CD4-positive, alpha-beta T cell treated with Interleukin-21 for 1 hour (primary cell): ENCODE measurements around the gene SYNPO2.
"Not testable (repeated sequence)": the region's sequence is repeated elsewhere in the genome, so short reads cannot be mapped to it uniquely, and the experiment has no call there.

Experiments used
- DNase-seq: peaks from one replicate; pipeline ENCODE4 v3.0.0-alpha.2; 2020

SYNPO2 gene

DNA sequence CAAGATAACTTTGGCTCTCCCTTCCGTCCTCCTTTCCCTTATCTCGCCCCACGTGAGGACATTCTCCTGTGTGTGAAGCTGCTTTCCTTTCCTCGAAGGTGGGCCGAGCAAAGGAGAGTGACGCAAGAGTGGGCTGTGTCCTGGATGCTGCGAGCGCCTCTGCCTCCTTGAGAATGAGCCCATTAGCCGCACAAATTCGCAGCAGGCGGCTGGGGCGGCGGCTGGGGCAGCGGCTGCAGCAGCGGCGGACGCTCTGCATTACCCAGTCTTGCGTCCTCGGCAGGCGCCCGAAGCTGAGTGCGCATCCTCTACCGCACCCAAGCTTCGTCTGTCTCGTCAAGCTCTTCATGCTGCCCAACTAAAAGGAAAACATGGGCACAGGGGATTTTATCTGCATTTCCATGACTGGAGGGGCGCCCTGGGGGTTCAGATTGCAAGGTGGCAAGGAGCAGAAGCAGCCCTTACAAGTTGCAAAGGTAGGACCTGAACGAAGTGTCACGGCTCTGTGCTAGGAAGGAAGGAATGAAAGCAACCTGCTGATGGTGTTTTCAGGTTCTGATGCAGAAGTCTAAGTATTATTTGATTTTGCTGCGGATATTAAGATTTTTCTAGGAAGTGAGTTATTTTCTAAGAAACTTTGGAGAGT lies at the start of gene SYNPO2:
Gene SYNPO2, plus strand, starts transcription at position 189 of the 646 bp plus-strand sequence. Its CDS starts 183 bp downstream, at position 372.
- peak; percentile 4 for DNase-seq

DNA sequence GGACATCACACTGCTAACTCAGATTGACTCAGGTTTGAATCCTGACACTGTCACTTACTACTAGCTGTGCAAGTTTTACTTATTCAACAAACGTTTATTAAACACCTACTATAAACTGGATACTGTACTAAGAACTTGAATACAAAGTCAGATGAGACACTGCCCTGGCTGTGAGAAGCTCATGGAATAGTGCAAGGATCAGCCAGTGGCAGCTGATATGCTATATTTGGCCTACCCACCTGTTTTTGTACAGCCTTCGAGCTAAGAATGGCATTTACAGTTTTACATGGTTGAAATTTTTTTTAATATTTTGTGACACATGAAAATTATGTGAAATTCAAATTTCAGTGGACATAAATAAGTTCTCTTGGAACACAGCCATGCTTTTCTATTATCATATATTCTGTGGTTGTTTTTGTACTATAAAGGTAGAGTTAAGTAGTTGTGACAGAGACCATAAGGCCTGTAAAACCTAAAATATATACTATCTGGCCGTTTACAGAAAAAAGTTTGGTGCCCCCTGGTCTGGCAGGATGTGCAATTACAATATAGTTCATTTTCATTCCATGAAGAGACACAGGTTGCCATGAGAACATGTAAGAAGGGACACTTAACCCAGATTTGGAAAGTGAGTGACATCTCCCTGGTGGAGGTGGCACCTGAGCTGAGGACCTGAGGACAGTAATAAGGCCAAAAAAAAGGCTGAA lies 49.3 kb upstream of the SYNPO2 start:
- DNase-seq, result no peak

DNA sequence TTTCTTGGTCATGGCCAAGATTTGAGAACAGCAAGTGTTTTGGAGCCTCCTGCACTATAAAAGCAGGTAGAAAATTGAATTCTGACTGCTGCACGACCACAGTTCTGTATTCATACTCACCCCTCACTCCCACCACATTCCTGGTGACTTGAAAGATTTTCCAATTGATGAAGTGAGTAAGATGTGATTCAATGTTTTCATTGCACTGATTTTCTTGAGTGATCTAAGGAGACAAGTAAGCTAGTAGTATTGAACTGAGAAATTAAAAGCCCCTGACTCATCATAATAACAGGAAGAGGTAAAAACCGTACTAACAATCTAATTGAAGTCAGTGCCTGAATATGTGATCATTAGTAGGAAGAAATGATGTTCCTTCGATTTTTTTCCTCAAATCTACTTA lies 46.6 kb upstream of the SYNPO2 start:
- no peak for DNase-seq

DNA sequence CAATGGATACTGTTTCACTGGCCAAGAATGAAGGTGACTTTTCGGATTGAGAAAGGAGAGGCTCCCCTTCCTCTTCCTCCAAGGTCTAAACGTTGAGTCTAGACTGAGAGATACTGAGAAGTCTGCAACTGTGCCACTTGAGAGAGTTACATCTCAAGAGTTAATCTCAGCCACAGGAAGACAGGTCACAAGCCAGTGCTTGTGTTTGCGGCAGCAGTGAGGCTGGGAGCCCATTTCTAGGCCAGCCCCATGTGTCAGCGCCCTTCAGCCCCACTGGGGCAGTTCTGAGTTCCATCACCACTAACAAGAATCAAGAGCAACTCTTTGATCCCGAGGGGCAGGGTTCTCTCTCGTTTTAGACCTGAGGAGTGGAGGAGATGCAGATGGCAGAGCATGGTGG lies 45.4 kb upstream of the SYNPO2 start:
- DNase-seq, result no peak

DNA sequence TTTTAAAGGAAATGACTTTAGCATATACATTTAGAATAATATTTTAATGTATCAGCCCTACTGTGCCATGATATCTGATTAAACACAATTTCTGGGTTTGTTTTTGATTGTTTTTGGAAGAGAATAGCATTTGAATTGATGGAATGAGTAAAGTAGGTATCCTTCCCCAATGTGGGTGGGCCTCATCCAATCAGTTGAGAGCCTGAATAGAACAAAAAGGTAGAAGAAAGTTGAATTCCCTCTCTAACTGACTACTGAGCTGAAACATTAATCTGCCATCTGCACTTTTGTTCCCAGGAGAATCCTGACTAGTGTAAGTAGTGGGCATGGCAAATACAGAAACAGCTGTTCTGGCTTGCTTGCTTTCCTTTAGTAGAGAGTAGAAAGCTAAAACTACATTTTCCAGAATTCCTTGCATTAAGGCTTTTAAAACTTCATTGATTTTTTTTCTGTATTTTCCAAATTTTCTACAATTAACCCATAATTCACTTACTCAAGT lies 43.1 kb upstream of the SYNPO2 start:
- no peak for DNase-seq

GRCh38 chr4:118846979-118847378 lies 41.7 kb upstream of the SYNPO2 start:
- no peak for DNase-seq

DNA sequence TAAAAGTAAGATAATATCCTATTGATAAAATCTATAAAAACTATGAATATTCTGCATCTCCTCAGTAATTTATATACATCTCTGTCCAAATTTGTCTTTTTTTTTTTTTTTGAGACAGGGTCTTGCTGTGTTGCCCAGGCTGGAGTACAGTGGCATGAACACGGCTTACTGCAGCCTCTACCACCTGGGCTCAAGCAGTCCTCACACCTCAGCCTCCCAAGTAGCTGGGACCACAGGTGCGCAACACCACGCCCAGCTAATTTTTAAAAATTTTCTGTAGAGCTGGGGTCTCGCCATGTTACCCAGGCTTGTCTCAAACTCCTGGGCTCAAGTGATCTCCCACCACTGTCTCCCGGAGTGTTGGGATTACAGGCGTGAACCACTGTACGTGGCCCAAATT lies 40.4 kb upstream of the SYNPO2 start:
- no peak for DNase-seq

DNA sequence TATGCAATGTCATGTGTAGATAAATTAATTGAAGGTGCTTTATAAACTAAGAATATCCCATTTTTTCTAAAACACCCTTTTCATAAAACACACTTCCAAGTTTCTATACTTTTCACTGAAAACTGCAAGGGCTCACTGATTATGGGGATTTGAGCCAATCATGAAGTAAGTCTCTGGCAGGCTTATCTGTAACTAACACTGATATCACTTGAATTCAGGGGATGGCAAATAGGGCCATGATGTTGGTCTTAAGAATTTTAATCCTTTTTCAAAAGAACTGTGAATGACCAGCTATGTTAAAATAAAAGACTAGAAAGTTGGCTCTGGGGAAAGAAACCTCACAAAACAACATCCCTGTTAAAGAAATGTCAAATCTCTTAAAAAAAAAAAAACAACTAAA lies 39.8 kb upstream of the SYNPO2 start:
- no peak for DNase-seq

- no peak for DNase-seq
Measured at GRCh38 chr4:118849867-118850487, 38.7 kb upstream of the SYNPO2 start.

DNA sequence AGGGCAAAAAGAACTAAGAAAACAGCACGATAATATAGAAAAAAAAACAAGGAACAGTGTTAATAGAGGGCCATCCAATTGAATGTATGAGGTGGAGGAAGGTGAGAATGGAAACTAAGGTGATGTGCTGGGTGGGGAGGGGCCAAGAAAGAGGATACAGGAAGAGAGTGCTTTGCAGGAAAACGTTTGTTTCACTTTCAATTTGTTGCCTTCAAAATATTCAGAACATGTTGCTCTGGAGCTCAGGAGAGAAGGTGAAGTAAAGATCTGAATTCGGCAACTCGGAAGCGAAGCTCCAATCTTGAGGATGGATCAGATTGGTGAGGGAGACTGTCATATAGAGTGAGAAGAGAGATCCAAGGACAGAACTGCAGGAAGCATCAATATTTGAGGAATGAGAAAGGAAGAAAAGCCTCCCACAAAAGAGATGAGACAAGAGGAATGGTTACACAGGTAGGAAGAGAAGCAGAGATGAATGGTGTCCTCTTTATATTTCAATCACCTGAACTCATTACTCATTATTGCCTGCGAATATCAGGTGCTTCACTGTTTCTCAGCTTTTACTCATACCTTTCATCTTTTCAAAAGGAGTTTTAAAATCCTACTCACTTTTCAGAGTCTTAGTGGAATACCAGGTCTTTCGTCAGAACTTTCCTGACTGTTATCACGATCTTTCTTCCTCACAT lies 38.0 kb upstream of the SYNPO2 start:
- peak; percentile 67 for DNase-seq

- no peak for DNase-seq
Measured at GRCh38 chr4:118857760-118858159, 30.9 kb upstream of the SYNPO2 start.

- no peak for DNase-seq
Measured at GRCh38 chr4:118858779-118859178, 29.9 kb upstream of the SYNPO2 start.

DNA sequence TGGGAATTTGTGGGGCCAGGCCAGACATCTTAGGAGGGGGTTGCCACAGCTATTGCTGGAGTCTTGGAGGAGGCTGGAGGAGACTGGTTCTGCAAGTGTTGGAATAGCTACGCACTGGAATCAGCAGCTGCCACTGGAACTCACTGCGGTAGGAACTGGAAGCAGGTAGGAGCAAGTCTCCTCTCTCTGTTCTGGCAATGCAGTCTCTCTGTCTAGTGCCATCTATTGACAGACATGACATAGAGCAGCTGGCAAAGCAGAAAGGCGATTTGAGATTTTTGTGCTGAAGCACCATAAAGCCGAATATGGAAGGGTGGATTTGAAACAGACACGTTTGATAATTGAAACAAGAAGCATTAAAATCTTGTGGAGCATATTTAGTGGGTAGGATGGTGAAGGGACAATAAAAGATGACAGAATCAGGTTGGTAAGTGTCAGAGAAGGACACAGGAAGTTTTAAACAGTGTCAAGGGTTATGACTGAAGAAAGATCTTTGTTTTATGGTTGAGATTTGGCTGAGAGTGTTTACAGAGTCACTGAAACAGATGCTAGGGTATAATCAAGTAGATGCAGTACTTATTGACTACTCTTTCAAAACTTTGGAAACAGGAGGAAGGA lies 23.5 kb upstream of the SYNPO2 start:
- peak; percentile 41 for DNase-seq

- no peak for DNase-seq
Measured at GRCh38 chr4:118866442-118866841, 22.2 kb upstream of the SYNPO2 start.

GRCh38 chr4:118867311-118868067 lies 21.2 kb upstream of the SYNPO2 start:
- DNase-seq, result no peak

DNA sequence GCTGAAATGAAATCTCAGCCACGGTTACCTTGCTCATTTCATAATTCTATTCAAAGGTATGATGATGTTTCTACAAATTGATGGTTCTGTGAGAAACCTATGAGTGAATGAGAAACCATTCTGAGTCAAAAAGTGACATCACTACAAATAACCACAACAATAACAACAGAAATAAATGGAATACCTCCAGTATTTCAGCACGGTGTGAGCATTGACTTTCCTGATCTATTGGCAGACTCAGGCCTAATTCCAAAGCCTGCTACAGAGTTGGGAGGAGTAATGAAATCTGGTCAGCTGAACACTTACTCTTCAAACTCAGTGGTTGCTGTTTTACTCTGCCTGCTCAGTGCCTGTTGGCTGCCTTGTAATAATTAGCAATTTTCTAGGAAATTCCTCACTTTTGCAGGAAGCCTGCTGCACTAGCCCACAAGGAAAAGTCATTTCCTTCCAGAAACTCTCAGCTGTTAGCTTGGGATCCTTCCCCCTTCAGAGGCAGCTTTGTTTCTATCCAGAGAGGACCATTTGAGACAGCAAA lies 18.8 kb upstream of the SYNPO2 start:
- DNase-seq, result no peak

DNA sequence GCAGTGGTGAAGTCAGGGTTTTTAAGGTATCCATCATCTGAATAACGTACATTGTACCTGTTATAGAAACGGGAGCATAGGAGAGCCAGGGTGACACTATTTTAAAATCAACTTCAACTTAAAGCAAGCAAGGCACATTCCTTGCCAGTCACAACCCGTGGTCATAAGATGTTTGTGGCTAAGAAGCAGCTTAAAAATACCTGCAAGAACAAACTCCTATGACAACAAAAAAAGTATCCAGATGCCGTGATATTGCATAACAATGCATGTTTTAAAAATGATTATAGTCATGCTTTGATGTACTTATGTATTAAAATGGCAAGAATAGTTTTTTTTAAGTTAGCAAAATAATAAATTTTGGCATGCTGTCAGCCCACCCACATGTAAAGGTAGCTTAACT lies 16.5 kb upstream of the SYNPO2 start:
- DNase-seq, result no peak

DNA sequence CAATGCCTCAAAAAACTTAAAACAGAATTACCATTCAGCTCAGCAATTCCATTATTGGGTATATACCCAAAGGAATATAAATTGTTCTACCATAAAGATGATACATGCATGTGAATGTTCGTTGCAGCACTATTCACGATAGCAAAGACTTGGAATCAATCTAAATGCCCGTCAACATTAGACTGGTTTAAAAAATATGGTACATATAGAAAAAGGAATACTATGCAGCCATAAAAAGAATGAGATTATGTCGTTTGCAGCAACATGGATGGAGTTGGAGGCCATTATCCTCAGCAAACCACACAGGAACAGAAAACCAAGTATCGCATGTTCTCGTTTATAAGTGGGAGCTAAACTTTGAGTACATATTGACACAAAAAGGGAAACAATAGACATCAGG lies 10.9 kb upstream of the SYNPO2 start:
- DNase-seq, result no peak

DNA sequence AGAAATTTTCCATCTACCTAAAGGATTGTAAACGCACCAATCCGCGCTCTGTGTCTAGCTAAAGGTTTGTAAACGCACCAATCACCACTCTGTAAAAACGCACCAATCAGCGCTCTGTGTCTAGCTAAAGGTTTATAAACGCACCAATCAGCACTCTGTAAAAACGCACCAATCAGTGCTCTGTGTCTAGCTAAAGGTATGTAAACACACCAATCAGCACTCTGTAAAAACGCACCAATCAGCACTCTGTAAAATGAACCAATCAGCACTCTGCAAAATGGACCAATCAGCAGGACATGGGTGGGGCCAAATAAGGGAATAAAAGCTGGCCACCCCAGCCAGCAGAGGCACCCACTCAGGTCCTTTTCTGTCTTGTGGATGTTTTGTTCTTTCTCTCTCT lies 10.1 kb upstream of the SYNPO2 start:
- not testable (repeated sequence) for DNase-seq

DNA sequence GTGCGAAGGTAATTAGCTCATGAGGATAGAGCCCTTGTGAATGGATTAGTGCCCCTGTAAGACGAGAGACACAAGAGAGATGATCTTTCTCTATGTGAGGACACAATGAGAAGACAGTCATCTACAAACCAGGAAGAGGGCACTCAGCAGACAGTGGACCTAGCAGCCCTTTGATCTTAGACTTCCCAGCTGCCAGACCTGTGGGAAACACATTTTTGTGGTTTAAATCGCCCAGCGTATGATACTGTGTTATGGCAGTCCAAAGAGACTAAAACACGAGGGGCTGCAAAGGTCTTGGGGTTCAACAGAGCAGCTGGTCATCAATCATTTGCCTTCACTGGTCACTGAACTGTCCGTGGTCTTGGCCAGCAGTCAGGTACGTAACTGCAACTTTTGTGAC lies 9.2 kb upstream of the SYNPO2 start:
- no peak for DNase-seq

DNA sequence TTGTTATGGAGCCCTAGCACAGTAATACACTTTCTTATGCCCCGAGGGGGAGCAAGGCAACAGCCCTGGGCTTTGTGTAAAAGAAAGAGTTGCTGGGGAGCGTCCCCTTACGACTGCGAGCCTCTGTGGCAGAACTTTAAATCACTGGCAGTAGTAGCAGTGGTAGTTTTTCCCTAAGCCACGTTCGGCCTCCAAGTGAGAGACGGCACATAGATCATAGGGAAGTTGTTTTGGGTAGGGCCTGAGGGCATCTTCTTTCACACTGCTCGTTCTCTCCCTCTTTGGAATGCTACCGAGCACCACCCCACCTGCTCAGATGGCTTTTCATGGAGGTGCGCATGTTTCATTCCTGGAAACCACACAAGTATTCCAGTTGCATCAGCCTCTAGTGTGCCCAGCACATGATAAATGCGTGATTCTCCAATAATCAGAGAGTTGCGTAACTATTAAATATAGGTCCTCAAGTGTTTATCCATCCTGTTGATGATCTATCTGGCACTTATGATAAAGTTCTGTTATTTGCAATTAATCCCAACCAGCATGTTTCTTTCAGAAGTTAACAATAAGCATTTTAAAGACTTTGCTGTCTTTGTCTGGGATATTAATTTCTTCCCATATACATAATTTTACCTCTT lies 7.0 kb upstream of the SYNPO2 start:
- DNase-seq, result no peak

- DNase-seq, result no peak
Measured at GRCh38 chr4:118883861-118884260, 4.8 kb upstream of the SYNPO2 start.
